Activated CD8-positive, alpha-beta memory T cell treated with anti-CD3 and anti-CD28 coated beads for 1 hour (primary cell): Measurements from ENCODE around the gene CLTCL1.
A peak's percentile ranks its signal among the peaks of the same experiment; 100 is the strongest.
"Not testable (repeated sequence)": the region's sequence is repeated elsewhere in the genome, so short reads cannot be mapped to it uniquely, and the experiment has no call there.

Source experiments
- DNase-seq, 2 donors: peaks; one replicate each; pipeline ENCODE4 v3.0.0-alpha.2; 2020; ENCODE audit warnings: low read depth in 1 of 2; ENCODE audit errors: extremely low read depth in 1 of 2

Gene CLTCL1

DNA sequence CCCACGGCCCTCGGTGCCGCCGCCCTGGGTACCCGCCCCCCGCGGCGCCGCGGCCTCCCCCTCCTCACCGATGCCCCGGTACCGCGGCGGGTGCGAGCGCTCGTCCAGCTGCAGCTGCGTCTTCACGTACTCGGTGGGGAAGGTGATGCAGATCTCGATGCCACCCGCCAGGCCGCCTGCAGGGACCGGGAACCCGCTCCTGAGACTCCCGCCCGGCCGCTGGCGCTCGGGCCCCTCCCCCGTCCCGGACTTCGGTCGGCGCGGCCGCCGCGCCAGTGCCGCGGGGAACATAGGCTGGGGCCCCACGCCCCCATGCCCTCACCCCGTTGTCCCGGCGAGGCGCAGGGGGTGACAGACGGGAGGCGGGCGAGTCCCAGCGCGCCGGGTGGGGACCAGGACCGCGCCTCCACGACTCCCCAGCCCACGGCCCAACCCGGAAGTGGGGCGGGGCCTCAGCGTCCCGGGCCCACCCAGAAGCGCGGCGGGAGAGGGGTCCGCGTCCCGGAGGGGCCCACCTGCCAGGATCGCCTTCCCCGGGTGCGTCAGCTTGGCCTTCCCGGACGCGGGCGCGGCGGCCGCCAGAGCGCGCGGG lies 113.4 kb downstream of the CLTCL1 start:
- DNase-seq: peak in 1 of 2 donors; percentile 20

DNA sequence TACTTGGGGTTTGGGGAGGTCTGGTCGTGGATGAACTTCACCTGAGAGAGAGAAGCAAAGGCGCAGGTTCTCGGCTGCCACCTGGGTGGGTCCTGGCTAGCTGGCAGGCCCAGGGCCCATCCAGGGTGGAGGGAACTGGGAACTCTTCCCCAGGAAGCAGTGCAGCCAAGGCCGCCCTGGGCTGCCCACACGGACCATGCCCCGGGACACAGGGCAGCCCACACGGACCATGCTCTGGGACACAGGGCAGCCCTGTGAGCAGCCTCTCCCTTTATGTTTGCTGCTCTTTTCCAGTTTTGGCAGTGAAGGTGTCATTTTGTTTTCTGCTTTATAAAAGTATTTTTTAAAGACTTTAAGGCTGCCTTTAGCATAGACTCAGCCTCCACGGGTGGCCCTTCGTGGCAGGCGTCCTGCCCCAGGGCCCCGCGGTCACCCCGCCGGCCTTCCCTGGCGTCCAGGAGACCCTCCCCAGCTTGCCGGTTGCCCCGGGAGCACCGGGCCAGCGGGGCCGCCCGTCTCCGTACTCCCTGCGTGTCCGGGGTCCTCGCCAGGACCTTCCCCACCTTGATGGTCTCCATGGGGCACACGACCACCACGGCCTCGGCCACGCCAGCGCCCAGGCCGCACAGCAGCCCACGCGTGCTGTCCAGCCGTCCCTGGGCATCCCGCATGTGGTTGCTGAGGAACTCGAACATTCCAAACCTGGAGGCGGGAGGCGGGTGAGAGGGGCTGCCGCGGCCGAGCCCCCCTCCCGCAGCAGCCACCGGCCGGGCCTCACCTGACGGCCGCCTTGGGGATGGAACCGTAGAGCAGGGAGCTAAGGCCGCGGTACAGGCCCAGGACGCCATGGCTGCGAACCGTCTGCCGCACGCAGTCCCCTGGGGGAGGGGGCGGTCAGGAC lies 114.1 kb downstream of the CLTCL1 start:
- no peak for DNase-seq

GRCh38 chr22:19176732-19177131 lies 114.8 kb downstream of the CLTCL1 start:
- DNase-seq: no peak

GRCh38 chr22:19176175-19176643 lies 115.3 kb downstream of the CLTCL1 start:
- no peak for DNase-seq

GRCh38 chr22:19175602-19176174 lies 115.8 kb downstream of the CLTCL1 start:
- DNase-seq: no peak

DNA sequence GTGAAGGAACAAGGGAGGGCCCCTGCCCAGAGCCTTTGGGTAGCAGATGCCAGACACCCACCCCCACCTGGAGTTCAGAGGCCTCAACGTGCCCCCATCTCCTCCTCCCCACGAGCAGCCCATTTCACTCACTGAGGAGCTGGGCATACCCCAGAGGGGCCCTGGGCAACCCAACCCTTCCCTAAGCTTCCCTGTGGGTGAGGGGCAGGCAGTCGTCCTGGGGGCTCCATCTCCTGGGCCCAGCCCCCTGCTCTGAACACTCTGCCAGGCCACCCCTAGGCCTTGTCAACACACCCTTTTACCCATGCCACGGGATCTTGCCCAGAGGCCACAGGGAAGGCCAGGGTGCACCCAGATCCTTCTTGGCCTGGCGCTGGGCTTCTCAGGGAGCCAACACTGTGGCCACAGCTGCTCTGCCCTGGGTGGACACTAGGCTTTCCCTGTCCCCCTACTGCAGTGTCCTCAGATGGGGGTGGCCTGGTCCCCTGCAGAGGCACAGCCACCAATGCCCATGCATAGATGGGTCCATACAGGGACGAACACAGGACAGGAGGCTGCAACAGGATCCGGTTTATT lies 116.4 kb downstream of the CLTCL1 start:
- no peak for DNase-seq

DNA sequence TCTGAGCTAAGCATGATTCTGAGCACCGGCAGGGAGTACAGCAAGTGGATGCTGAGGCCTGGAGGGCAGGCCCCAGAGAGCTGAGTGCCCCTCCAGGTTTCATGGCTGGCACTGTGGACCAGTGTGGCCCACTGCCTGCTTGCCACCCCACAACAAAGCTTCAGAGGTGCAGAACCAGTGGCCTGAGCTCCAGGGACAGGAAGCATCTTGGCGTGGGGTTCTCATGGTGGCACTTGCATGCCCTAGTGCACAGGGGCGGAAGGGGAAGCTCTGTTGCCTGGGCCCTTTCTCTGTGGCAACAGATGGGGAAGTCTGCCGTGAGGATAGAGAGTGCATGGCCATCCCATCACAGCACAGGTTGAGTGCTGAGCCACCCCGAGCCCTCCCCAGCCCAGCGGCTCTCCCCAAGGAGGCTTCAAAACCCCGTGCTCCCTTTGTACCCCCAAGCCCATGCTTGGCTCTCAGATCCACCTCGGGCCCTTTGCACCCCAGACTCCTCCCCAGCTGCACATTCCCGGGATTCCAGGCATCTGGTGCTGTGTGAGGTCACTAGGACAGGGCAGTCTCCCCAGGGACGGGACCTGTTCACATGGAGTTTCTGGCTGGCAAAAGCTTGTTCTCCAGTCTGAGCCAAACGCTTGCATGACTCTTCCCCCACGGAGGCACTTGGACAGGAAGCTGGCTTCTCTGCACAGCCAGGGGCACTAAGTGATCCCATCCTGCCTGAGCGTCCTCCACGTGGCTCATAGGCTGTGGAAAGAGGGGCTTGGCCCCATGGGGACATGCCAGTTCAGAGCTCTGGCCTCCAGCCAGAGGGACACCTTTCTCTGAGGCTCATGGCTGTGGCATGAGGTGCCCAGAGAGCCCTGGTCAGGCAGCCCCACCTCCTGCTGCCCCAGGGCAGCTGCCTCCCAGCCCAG lies 117.2 kb downstream of the CLTCL1 start:
- no peak for DNase-seq

- DNase-seq: no peak
Measured at GRCh38 chr22:19173047-19174035, 118.2 kb downstream of the CLTCL1 start.

DNA sequence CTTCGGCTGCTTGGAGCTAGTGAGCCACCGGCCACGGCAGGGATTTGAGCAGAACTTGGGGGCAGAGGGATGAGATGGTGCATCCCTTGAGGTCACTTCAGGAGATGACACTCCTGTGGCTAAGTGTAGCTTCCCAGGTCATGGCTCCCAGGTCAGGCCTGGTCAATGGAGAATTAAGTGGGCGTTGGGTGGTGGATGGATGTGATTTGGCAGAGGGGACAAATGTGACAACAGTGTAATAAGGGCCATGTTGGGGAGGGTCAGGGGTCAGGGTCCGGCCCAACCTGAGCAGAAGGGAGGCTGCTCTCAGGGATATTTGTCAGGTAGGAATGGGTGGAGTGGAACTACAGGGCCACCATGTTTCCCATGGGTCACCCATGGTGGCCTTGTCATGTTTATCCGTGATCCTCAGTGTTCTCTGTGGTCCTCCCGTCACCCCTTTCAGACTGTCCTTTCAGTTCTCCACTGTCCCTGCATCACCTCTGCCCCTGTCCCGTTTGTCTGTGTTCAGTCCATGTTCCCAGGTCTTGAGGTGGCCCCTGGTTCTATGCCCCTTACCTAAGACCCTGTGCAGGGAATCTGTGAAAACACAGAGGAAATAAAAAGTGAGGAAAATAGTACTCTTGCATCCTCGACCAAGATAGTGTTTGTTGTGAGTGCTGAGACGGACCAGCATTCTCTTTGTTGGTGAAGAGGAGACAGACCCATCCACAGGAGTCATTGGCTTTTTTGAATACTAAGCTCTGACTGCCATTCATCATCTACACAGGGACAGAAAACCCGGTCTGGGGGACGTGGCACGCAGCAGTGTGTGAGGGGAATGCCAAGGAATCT lies 119.1 kb downstream of the CLTCL1 start:
- DNase-seq: no peak

DNA sequence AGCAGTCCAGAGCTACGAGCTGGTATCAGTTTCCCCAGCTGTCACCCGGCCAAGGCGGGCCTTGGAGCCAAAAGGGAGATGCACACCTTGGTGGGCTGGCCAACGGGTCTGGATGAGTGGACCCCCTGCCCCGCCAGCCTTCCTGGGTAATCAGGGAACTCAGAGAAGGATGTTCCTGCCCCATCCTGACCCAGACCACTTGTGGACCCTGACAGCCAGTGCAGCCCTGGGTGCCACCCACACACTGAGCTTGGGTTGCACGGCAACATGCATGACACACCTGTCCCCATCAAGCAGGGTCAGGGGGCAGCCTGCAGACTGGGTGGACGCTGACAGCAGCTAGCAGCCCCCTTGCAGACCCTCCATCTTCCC lies 121.6 kb downstream of the CLTCL1 start:
- no peak for DNase-seq

- DNase-seq: no peak
Measured at GRCh38 chr22:19169002-19169946, 122.2 kb downstream of the CLTCL1 start.

DNA sequence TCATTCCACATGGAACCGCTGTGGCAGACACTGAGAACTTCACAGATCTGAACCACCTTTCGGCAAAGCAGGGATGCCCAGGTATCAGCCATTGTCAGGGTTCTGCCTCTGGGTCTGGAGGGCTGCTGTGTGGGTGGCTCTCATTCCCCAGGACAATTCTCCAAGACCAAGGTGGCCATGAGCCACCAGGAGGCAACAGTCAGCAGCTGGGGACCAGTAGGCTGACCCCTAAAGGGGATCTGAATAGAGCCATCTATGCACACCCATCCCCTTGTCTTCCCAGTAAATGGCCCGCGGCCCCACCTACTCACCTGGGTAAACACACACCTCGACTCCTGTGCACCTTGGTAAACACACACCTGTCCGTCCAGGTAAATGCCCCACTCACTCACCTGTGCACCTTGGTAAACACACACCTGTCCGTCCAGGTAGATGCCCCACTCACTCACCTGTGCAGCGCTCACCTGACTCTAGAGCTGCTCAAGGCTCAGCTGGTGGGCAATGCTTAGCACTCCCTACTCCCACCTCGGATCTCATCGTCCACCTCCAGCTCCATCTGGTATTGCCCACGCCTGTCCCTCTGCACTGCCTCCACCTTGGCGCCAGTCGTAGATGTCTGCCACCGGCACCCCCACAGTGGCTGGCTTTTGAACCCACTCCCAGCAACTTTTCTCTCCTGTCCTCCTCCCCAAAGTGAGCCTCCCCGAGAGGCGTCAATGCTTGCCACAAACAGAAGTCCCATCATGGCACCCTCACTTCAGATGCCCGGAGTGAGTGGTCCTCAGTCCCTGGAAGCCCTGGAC lies 123.2 kb downstream of the CLTCL1 start:
- no peak for DNase-seq

DNA sequence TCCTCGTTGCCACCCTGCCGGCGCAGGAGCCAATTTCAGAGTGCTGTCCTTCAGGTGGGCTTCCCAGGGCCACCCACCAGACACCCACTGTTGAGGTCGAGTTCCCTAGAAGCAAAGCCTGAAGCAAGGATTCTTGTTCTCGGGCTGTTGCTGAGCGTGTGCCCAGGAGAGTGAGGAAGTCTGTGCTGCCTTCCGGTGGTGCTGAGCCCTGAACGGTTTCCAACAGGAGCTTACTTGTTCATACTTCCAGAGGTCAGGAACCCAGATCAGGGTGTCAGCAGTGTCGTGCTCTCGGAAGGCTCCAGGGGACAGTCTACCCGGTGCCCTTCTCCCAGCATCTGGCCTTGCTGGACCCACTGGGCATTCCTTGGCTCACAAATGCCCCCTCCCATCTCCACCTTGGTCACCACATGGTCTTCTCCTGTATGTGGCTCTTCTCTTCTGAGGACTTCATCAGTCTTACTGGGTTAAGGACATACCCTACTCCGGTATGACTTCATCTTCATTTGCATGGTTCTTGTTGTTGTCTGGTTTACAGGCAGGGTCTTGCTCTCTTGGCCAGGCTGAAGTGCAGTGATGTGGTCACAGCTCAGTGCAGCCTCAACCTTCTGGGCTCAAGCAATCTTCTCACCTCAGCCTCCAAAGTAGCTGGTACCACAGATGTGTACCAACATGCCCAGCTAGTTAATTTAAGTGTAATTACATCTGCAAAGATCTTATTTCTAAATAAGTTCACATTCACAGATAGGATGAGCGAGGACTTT lies 124.2 kb downstream of the CLTCL1 start:
- no peak for DNase-seq

DNA sequence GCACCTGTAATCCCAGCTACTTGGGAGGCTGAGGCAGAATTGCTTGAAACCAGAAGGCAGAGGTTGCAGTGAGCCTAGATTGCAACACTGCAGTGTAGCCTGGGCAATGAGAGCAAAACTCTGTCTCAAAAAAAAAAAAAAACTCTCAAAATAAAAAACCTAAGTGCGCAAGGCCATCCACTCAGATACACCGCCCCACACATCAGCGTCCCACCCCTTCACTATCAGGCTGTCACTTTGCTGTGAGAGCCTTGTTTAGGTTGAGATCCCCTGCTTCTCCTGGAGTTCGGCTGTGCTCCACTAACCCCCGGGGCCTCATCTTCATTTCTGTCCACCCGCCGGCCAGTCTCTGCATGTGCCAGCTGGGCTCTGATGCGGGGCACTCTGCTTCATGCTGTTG lies 125.1 kb downstream of the CLTCL1 start:
- no peak for DNase-seq

DNA sequence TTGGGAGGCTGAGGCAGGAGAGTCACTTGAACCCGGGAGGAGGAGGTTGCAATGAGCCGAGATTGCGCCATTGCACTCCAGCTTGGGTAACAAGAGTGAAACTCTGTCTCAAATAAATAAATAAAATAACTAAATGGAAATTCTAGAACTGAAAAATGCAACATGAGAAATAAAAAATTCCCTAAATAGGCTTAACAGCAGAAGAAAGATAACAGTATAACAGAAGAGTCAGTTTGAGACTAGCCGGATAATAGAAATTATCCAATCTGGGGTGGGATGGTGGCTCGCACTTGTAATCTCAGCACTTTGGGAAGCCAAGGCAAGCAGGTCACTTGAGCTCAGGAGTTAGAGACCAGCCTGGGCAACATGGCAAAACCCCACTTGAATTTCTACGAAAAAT lies 127.1 kb downstream of the CLTCL1 start:
- no peak for DNase-seq

DNA sequence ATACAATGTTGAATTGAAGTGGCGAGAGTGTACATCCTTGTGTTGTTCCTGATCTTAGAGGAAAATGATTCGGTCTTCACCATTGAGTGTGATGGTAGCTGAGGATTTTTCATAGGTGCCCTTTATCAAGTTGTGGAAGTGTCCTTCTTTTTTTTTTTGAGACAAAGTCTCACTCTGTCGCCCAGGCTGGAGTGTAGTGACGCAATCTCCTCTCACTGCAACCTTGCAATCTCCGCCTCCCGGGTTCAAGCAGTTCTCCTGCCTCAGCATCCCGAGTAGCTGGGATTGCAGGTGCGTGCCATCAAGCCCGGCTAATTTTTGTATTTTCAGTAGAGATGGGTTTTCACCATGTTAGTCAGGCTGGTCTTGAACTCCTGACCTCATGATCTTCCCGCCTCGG lies 132.9 kb downstream of the CLTCL1 start:
- not testable (repeated sequence) for DNase-seq
